Activated T-helper 1 cell treated with anti-CD3 and anti-CD28 coated beads, Interleukin-12 subunit alpha, Interleukin-12 subunit beta, Interleukin-2, Interleukin-4 antibody, amounts not matched to agents 30 ng/mL and 10 ng/mL and 1 ng/mL, durations not matched to agents 14 hours and 24 hours and 36 hours (primary cell): ENCODE measurements around the gene PLXNA1. TPM values are rescaled to one million over a fixed set of nuclear protein-coding genes. Genes with fewer than 3 reads are reported as not detected.

Experiments
- DNase-seq: peaks from one replicate; pipeline ENCODE4 v3.0.0; 2021; ENCODE audit warnings: low spot score
- H3K27ac Mint-ChIP-seq: one replicate; pipeline ENCODE4 v1.8.0; 2021; ENCODE audit warnings: mild to moderate bottlenecking, mixed read lengths
- H3K27me3 Mint-ChIP-seq: one replicate; pipeline ENCODE4 v1.8.0; 2022; ENCODE audit warnings: mild to moderate bottlenecking, moderate library complexity, mixed read lengths; ENCODE audit not compliant: insufficient read depth
- H3K36me3 Mint-ChIP-seq: one replicate; pipeline ENCODE4 v1.8.0; 2021; ENCODE audit warnings: low read depth, mixed read lengths
- H3K4me1 Mint-ChIP-seq: one replicate; pipeline ENCODE4 v1.8.0; 2021; ENCODE audit warnings: low read depth, mixed read lengths
- H3K4me3 Mint-ChIP-seq: one replicate; pipeline ENCODE4 v1.8.0; 2021; ENCODE audit warnings: mild to moderate bottlenecking, moderate library complexity, mixed read lengths
- H3K9me3 Mint-ChIP-seq: one replicate; pipeline ENCODE4 v1.8.0; 2021; ENCODE audit warnings: mixed read lengths
- intact Hi-C: fragments of 100-400 bp; cut with micrococcal nuclease; formaldehyde crosslinking; loops from one replicate; pipeline ENCODE4 v1.15.1; 2024
- total RNA-seq: library from RNA; stranded (reverse); gene quantifications from 2 replicates; pipeline ENCODE4 v1.2.3, GENCODE V29; 2022

The PLXNA1 gene
- total RNA-seq, 1 donor from 2014 or later: 22.1 TPM

- H3K9me3 Mint-ChIP-seq: no peaks in the 10 kb centered on the region
- intact Hi-C loops: no loop called here
Observed at GRCh38 chr3:126989316-126990023, 6.6 kb downstream of the PLXNA1 start.

GRCh38 chr3:126990024-126990700 is 7.2 kb downstream of the PLXNA1 start:
- H3K27me3 Mint-ChIP-seq: no peaks in the 10 kb centered on the region
- intact Hi-C loops: no loop called here
- DNase-seq: no peak
- H3K36me3 Mint-ChIP-seq: no peaks in the 10 kb centered on the region
- no peak overlapping the region for H3K4me3 Mint-ChIP-seq
- H3K9me3 Mint-ChIP-seq: no peaks in the 10 kb centered on the region
- H3K27ac Mint-ChIP-seq: no peak overlapping the region
- H3K4me1 Mint-ChIP-seq: no peaks in the 10 kb centered on the region

More at GRCh38 chr3:126989316-126990023, 6.6 kb downstream of the PLXNA1 start:
- no peaks in the 10 kb centered on the region for H3K27me3 Mint-ChIP-seq
- no peak for DNase-seq
- H3K27ac Mint-ChIP-seq: no peak overlapping the region
- no peaks in the 10 kb centered on the region for H3K36me3 Mint-ChIP-seq
- no peak overlapping the region for H3K4me3 Mint-ChIP-seq
- no peaks in the 10 kb centered on the region for H3K4me1 Mint-ChIP-seq

- H3K36me3 Mint-ChIP-seq: no peaks in the 10 kb centered on the region
- intact Hi-C loops: no loop called here
- no peak overlapping the region for H3K4me3 Mint-ChIP-seq
- H3K9me3 Mint-ChIP-seq: no peaks in the 10 kb centered on the region
- H3K27ac Mint-ChIP-seq: no peak overlapping the region
- H3K27me3 Mint-ChIP-seq: no peaks in the 10 kb centered on the region
- H3K4me1 Mint-ChIP-seq: no peaks in the 10 kb centered on the region
- no peak for DNase-seq
Observed at GRCh38 chr3:126990890-126991289, 8.0 kb downstream of the PLXNA1 start.

GRCh38 chr3:126991366-126992200 is 8.7 kb downstream of the PLXNA1 start:
- no peaks in the 10 kb centered on the region for H3K9me3 Mint-ChIP-seq
- no peaks in the 10 kb centered on the region for H3K36me3 Mint-ChIP-seq
- intact Hi-C loops: no loop called here
- no peak overlapping the region for H3K4me3 Mint-ChIP-seq
- no peaks in the 10 kb centered on the region for H3K4me1 Mint-ChIP-seq
- H3K27me3 Mint-ChIP-seq: no peaks in the 10 kb centered on the region
- no peak overlapping the region for H3K27ac Mint-ChIP-seq
- DNase-seq: no peak

GRCh38 chr3:126992216-126992615 is 9.3 kb downstream of the PLXNA1 start:
- intact Hi-C loops: no loop called here
- no peaks in the 10 kb centered on the region for H3K36me3 Mint-ChIP-seq
- H3K9me3 Mint-ChIP-seq: no peaks in the 10 kb centered on the region
- H3K4me1 Mint-ChIP-seq: no peaks in the 10 kb centered on the region
- H3K4me3 Mint-ChIP-seq: no peak overlapping the region
- no peak overlapping the region for H3K27ac Mint-ChIP-seq
- H3K27me3 Mint-ChIP-seq: no peaks in the 10 kb centered on the region
- no peak for DNase-seq

- Mint-ChIP-seq H3K36me3 (no peaks in the 10 kb centered on the region), H3K4me1 (no peaks in the 10 kb centered on the region), H3K4me3 (no peak overlapping the region), H3K27me3 (no peaks in the 10 kb centered on the region), H3K9me3 (no peaks in the 10 kb centered on the region), H3K27ac (no peak overlapping the region)
- intact Hi-C loops: no loop called here
- no peak for DNase-seq
Observed at GRCh38 chr3:126992776-126993175, 9.9 kb downstream of the PLXNA1 start.

- H3K27ac Mint-ChIP-seq: no peak overlapping the region
- intact Hi-C loops: no loop called here
- no peaks in the 10 kb centered on the region for H3K27me3 Mint-ChIP-seq
- no peak overlapping the region for H3K4me3 Mint-ChIP-seq
- no peaks in the 10 kb centered on the region for H3K4me1 Mint-ChIP-seq
- no peak for DNase-seq
- H3K36me3 Mint-ChIP-seq: no peaks in the 10 kb centered on the region
- no peaks in the 10 kb centered on the region for H3K9me3 Mint-ChIP-seq
Observed at GRCh38 chr3:126993436-126993835, 10.5 kb downstream of the PLXNA1 start.

GRCh38 chr3:126994661-126995245 is 11.8 kb downstream of the PLXNA1 start:
- intact Hi-C loops: no loop called here
- Mint-ChIP-seq H3K36me3 (no peaks in the 10 kb centered on the region), H3K27ac (no peak overlapping the region), H3K4me1 (no peaks in the 10 kb centered on the region), H3K27me3 (no peaks in the 10 kb centered on the region), H3K9me3 (no peaks in the 10 kb centered on the region), H3K4me3 (no peak overlapping the region)
- no peak for DNase-seq

GRCh38 chr3:126995254-126995780 is 12.4 kb downstream of the PLXNA1 start:
- H3K4me1 Mint-ChIP-seq: no peaks in the 10 kb centered on the region
- no peaks in the 10 kb centered on the region for H3K9me3 Mint-ChIP-seq
- no peaks in the 10 kb centered on the region for H3K36me3 Mint-ChIP-seq
- no peaks in the 10 kb centered on the region for H3K27me3 Mint-ChIP-seq
- DNase-seq: no peak
- intact Hi-C loops: no loop called here
- no peak overlapping the region for H3K27ac Mint-ChIP-seq
- H3K4me3 Mint-ChIP-seq: no peak overlapping the region

- DNase-seq: no peak
- Mint-ChIP-seq H3K9me3 (no peaks in the 10 kb centered on the region), H3K4me1 (no peaks in the 10 kb centered on the region), H3K4me3 (no peak overlapping the region), H3K27me3 (no peaks in the 10 kb centered on the region), H3K36me3 (no peaks in the 10 kb centered on the region), H3K27ac (no peak overlapping the region)
- intact Hi-C loops: no loop called here
Observed at GRCh38 chr3:126995926-126996512, 13.1 kb downstream of the PLXNA1 start.

GRCh38 chr3:126996905-126997304 is 14.0 kb downstream of the PLXNA1 start:
- H3K36me3 Mint-ChIP-seq: no peaks in the 10 kb centered on the region
- DNase-seq: no peak
- no peaks in the 10 kb centered on the region for H3K9me3 Mint-ChIP-seq
- no peak overlapping the region for H3K27ac Mint-ChIP-seq
- H3K27me3 Mint-ChIP-seq: no peaks in the 10 kb centered on the region
- intact Hi-C loops: no loop called here
- H3K4me3 Mint-ChIP-seq: no peak overlapping the region
- H3K4me1 Mint-ChIP-seq: no peaks in the 10 kb centered on the region

- Mint-ChIP-seq H3K4me3 (no peak overlapping the region), H3K9me3 (no peaks in the 10 kb centered on the region), H3K27me3 (no peaks in the 10 kb centered on the region), H3K27ac (no peak overlapping the region), H3K36me3 (no peaks in the 10 kb centered on the region), H3K4me1 (no peaks in the 10 kb centered on the region)
- intact Hi-C loops: no loop called here
- DNase-seq: no peak
Observed at GRCh38 chr3:126997455-126998038, 14.6 kb downstream of the PLXNA1 start.
